Measurements from ENCODE around the gene CAND2.

Gene CAND2

DNA sequence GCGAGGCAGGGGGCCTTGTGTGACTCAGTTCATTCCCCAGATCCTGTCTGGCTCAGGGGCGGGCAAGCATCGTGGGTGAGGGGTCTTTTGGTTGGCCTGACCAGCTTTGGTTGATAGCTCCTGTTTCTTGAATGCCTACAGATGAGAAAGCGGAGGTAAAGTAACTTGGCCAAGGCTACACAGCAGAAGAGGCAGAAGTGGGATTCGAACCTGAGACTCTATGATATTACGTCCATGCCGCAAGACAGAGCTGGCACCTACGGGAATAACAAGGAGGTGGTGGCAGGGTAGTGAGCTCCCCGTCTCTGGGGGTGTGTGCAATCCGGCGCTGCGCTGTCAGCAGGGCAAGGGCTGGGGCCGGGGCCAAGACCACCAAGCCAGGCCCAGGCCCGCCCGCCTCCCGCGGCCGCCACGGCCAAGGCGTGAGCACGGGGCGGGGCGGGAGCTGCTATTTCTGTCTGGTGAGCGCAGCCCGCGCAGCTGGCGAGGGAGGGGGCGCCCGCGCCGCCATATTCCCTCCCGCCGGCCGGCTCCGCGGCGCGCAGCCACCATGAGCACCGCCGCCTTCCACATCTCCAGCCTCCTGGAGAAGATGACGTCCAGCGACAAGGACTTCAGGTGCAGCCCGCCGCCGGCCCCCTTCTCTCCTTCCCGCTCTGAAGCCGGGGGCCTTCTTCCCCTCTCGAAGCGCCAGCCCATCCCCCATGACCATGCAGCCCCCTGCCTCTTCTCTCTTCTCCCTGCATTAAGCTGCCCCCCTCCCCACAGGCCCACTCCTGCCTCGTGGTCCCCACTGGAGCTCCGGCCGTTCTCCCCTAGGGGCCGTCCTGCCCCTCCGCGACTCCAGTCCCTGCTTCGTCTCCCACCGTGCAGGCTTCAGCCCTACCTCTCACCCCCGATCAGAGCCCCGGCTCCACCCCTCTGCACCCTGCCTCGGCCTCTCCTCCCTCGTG is at the start of gene CAND2:
TSS of gene CAND2 (plus strand) at position 510 of the 953 bp plus-strand sequence. CDS start at position 551, 41 bp downstream.
- DNase-seq = peak; percentile 33

DNA sequence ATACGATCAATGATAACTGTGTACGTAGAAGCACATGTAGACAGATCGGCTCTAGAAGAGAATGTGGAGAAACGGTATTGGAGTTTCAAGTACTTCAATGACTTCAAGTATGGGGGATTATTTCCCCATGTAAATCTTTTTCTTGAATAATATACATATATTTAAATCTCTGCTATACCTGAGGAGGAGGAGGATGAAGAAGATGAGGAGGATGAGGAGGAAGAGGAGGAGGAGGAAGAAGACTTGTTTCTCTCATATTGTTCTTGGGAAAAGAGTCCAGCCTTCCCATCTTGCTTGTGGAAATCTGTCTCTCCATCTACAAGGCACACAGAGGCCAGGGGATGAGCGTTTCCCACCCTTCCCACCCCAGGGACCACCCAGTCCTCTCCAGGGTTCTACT is 48.0 kb upstream of the CAND2 start:
- DNase-seq = no peak

- DNase-seq = no peak
These were observed 46.3 kb upstream of the CAND2 start for GRCh38 chr3:12750223-12750622.

DNA sequence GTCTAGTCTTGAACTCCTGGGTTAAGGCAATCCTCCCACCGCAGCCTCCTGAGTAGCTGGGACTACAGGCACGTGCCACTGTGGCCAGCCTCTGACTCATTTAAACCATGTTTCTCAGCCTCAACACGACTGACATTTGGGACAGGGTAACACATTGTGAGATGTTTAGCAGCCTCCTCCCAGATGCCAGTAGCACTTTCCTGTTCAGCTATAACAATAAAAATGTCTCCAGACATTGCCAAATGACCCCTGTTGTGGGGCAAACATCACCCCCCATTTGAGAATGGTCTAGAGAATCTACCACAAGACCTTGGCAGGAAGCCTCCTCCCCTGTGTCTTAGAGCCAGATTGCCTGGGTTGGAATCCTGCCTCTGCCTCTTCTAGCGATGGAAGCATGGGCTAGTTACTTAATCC is 45.8 kb upstream of the CAND2 start:
- DNase-seq = no peak

DNA sequence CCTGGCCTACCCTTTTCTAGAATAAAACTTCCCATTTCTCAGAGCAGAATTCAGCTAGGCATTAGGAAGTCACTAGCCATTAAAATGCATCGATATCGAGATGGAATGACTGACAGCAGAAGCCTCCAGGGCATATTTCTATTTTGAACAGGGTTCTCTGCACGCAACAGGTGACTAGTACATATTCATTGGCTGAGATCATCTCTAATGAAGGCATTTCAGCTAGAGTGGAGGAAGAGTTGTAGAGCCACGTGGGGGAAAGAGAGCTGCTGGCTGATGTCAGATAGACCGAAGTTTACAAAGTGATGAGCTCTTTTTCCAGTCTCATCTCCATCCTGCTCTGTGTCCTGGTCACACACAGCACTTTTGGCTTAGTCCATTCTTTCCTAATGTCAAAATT is 44.9 kb upstream of the CAND2 start:
- DNase-seq = no peak

DNA sequence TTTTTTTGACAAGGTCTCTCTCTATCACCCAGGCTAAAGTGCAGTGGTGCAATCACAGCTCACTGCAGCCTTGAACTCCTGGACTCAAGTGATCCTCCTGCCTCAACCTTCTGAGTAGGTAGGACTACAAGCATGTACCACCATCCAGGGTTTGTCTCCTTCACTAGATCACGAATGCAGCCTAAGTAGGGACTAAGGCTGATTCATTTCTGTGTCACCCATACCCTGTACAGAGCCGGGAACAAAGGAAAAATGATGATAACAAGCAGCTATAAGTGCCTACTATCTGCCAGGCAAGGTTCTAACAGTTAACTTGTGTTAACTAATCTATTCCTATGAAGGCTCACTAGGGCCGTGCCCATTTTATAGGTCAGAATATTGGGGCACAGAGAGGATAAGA is 44.4 kb upstream of the CAND2 start:
- no peak for DNase-seq

DNA sequence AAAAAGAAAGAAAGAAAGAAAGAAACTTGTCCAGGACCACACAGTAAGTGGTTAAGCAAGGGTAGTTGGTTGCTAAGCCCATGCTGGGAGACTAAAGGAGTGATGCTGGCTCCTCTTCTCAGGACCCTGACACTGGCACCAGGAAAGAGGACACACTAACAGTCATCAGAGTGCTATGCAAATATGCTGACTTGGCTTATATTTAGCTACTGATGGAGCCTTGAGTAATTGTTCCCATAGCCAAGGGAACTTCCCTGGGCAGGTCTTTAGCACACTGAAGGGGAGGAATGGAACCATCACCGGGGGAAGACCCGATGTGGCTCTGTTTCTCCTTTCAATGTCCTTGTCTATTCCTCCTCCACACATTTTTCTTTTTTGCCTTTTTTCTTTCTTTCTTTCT is 43.7 kb upstream of the CAND2 start:
- DNase-seq = no peak

GRCh38 chr3:12753275-12754028 is 43.0 kb upstream of the CAND2 start:
- no peak for DNase-seq

DNA sequence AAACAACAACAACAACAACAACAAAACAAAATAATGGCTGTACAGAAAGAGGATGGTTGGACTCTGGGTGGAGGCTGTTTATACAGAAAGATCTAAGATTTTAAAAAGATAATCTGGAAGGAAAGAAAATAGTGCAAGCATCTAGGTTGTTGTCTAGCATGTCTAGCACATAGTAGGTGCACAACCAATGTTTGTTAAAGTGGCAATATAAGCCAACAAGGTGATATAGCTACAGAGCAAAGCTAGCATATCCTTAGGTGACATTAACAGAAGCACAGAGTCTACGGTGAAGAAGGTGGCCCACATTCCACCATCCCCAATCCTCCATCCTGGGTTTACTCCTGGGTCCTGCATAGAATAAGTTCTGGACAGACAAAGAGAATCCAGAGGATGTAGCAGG is 42.2 kb upstream of the CAND2 start:
- DNase-seq = no peak

- DNase-seq = no peak
These were observed 40.7 kb upstream of the CAND2 start for GRCh38 chr3:12755754-12756153.

DNA sequence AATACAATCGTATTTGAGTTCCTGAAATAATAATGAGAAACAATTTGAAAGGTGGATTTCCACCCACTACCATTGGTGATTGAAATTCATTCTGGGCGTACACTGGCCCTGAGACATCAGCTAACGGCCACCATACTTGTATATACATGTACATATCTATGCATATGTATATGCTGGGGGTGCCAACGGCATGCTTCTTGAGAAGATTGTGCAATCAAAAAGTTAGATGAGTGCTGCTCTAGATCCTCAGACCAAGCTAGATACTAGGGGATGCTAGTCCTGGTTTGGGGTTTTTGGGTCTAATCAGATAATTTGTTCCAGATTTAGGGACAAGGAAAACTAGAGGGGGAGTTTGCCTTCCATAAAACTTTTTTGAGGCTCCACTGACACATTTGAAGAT is 40.3 kb upstream of the CAND2 start:
- DNase-seq = no peak

GRCh38 chr3:12756635-12757034 is 39.8 kb upstream of the CAND2 start:
- DNase-seq = no peak

DNA sequence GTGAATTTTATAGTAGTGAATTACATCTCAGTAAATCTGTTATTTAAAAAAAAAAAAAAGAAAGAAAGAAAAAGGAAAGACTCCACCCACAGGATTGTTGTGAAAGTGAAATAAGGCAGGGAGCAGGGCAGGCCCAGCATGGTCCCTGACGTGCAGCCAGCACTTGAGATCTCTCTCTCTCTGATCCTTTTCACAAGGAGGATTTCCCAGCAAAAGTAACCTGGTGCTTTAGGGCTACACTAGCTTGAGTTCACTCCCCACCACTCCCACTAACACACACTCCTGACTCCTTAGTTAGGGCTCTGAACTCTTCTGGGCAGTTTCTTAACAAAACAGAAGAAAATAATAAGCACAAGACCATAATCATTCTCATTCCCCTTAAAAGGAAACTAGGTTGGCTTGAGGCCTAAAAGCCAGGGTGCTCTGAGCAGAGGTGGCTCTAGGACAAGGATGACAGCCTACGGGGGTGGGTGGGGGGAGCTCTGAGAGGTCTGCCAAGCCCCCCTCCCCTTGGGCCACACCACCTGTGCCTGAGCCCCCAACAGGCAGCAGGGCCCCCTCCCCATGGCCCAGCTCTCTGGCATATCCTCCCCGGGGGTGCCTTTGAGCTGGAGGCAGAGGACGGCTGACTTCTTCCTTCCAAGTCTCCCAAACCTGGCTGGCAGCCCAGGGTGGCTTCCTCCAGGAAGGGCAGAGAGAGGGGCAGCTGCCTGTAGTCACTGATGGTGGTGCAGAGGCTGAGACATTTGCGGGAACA is 38.3 kb upstream of the CAND2 start:
- DNase-seq = no peak

DNA sequence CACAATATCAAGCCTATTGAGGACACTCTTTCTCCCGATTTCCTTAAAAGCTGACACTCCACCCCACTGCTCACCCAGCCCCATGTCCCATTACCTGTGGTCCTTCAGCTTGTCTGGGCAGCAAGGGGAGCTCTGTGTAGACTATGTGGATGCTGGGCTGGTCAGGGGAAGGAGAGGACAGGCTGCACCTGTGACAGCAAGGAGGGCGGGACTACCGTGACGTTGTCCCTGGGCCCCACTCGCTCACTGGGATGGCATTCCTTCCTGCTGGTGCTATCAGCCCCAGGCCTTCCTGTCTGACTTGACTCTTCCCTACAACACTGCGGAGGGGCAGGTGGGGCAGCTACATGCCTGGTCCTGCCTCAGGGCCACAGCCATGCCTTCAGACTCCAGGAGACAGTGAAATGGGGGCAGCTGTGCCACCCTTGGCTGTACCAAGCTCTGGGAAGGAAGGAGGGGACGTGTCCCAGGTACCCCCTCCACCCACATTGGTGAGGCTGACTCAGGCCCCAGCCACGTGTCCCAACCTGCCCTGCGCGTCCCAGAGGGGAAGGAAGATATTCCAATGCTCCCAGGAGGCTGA is 37.3 kb upstream of the CAND2 start, which contains the start of gene TMEM40:
TSS of gene TMEM40 (minus strand) at position 163 of the 583 bp plus-strand sequence. CDS start 9,427 bp downstream, outside the sequence.
- no peak for DNase-seq

GRCh38 chr3:12759693-12760565 is 36.6 kb upstream of the CAND2 start:
- no peak for DNase-seq

DNA sequence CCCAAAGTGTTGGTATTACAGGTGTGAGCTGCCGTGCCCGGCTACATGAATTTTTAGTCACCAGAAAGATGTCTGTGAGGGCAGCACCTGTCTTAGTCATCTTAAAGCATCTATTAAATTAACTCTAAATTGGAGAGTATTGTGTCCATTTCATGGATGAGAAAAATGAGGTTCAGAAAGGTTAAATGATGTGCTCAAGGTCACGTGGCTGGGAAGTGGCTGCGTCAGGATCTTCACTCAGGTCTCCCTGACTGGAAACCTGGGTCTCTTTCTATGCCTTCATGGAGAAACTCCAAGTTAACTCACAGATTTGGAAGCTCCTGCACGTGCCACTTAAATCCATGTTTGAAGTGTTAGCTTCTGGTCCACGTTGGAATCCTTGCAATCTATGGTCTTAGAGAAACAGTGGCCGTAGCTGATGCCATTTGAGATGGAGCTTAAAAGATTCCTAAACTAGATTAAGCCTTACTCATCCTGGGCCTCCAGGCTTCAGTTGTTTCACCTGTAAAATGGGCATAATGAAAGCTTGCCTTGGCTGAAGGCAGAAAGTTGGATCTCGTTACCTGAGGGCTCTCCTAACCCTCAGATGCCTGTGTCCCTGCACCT is 32.2 kb upstream of the CAND2 start:
- no peak for DNase-seq

DNA sequence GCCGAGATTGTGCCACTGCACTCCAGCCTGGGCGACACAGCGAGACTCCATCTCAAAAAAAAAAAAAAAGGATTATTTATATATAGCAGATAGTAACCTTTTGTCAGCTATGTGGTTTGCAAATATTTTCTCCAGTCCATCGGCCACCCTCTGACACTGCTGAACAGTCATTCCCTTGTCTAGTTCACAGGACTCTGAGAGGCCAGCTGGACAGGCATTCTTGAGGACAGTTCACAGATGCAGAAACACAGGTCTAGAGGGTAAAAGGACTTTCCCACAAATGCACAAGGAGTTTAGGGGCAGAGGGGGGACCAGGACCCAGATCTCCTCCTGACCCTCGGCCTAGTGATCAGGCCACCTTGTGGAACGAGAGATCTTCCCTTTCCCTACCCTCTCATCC is 29.9 kb upstream of the CAND2 start:
- no peak for DNase-seq

- DNase-seq = no peak
These were observed 27.6 kb upstream of the CAND2 start for GRCh38 chr3:12768579-12769527.

GRCh38 chr3:12769761-12770160 is 26.7 kb upstream of the CAND2 start:
- DNase-seq = no peak

GRCh38 chr3:12771236-12771635 is 25.2 kb upstream of the CAND2 start:
- no peak for DNase-seq

Data from CD4-positive, alpha-beta T cell treated with Interleukin-17A for 1 hour (primary cell).